ENCODE data around the gene KRT12.
"Not testable (repeated sequence)": the region's sequence is repeated elsewhere in the genome, so short reads cannot be mapped to it uniquely, and the experiment has no call there.

Gene KRT12

GRCh38 chr17:40883626-40884334, 16.8 kb upstream of the KRT12 start:
- no peak for DNase-seq (ENCODE audit: low spot score)

- no peak for DNase-seq (ENCODE audit: low spot score)
Observed at GRCh38 chr17:40883031-40883430, 16.0 kb upstream of the KRT12 start.

- no peak for DNase-seq (ENCODE audit: low spot score)
Observed at GRCh38 chr17:40879026-40879425, 12.0 kb upstream of the KRT12 start.

GRCh38 chr17:40878044-40878443, 11.0 kb upstream of the KRT12 start:
- DNase-seq (ENCODE audit: low spot score) = no peak

- DNase-seq (ENCODE audit: low spot score) = no peak
Observed at GRCh38 chr17:40873801-40874200, 6.8 kb upstream of the KRT12 start.

- no peak for DNase-seq (ENCODE audit: low spot score)
Observed at GRCh38 chr17:40873255-40873654, 6.2 kb upstream of the KRT12 start.

- no peak for DNase-seq (ENCODE audit: low spot score)
Observed at GRCh38 chr17:40872416-40872815, 5.4 kb upstream of the KRT12 start.

- no peak for DNase-seq (ENCODE audit: low spot score)
Observed at GRCh38 chr17:40871316-40871715, 4.3 kb upstream of the KRT12 start.

- no peak for DNase-seq (ENCODE audit: low spot score)
Observed at GRCh38 chr17:40870136-40870535, 3.1 kb upstream of the KRT12 start.

- DNase-seq (ENCODE audit: low spot score) = no peak
Observed at GRCh38 chr17:40864661-40865390, 2.2 kb downstream of the KRT12 start.

- DNase-seq (ENCODE audit: low spot score) = peak; percentile 38
Observed at GRCh38 chr17:40862985-40863733, 3.9 kb downstream of the KRT12 start.

- no peak for DNase-seq (ENCODE audit: low spot score)
Observed at GRCh38 chr17:40859536-40859935, 7.5 kb downstream of the KRT12 start.

GRCh38 chr17:40858667-40859066, 8.4 kb downstream of the KRT12 start:
- DNase-seq (ENCODE audit: low spot score) = not testable (repeated sequence)

GRCh38 chr17:40857535-40857934, 9.5 kb downstream of the KRT12 start:
- DNase-seq (ENCODE audit: low spot score) = no peak

GRCh38 chr17:40854175-40854814, 12.7 kb downstream of the KRT12 start:
- DNase-seq (ENCODE audit: low spot score) = peak; percentile 46

- no peak for DNase-seq (ENCODE audit: low spot score)
Observed at GRCh38 chr17:40852364-40852763, 14.7 kb downstream of the KRT12 start.

- no peak for DNase-seq (ENCODE audit: low spot score)
Observed at GRCh38 chr17:40850293-40850972, 16.6 kb downstream of the KRT12 start.

GRCh38 chr17:40849723-40850122, 17.3 kb downstream of the KRT12 start:
- no peak for DNase-seq (ENCODE audit: low spot score)

- no peak for DNase-seq (ENCODE audit: low spot score)
Observed at GRCh38 chr17:40848583-40849235, 18.3 kb downstream of the KRT12 start.

GRCh38 chr17:40846515-40847144, 20.4 kb downstream of the KRT12 start:
- no peak for DNase-seq (ENCODE audit: low spot score)

GRCh38 chr17:40844671-40845107, 22.3 kb downstream of the KRT12 start:
- no peak for DNase-seq (ENCODE audit: low spot score)
